ENCODE measurements around the gene RCOR2.

Gene RCOR2

GRCh38 chr11:63883791-63884190, 33.2 kb downstream of the RCOR2 start:
- H3K36me3 ChIP-seq (ENCODE audit: control insufficient read depth, insufficient read depth, low read length) = no peaks in the 10 kb centered on the region
- H3K27me3 ChIP-seq (ENCODE audit: control insufficient read depth, insufficient read depth, low read length) = no peaks in the 10 kb centered on the region
- TF ChIP-seq CTCF (IDR thresholded peaks at IDR 0.05) = no peak
- H3K4me2 ChIP-seq (ENCODE audit: low read length) = no peak overlapping the region
- peaks cover 61% of the 10 kb centered on the region for H3K79me2 ChIP-seq
- H3K4me3 ChIP-seq (ENCODE audit: low read depth, low read length) = no peak overlapping the region
- no peak overlapping the region for H2AFZ ChIP-seq
- no peaks in the 10 kb centered on the region for H3K9me3 ChIP-seq (ENCODE audit: control insufficient read depth, low read length)
- no peak overlapping the region for H3K9ac ChIP-seq
- H3K4me1 ChIP-seq = peaks cover 17% of the 10 kb centered on the region
- H3K27ac ChIP-seq = no peak overlapping the region

- Histone ChIP-seq H3K4me1 (peaks cover 15% of the 10 kb centered on the region), H3K4me2 (ENCODE audit: low read length) (no peak overlapping the region), H3K79me2 (peaks cover 60% of the 10 kb centered on the region), H3K9ac (no peak overlapping the region), H3K27ac (no peak overlapping the region), H3K9me3 (ENCODE audit: control insufficient read depth, low read length) (no peaks in the 10 kb centered on the region), H3K36me3 (ENCODE audit: control insufficient read depth, insufficient read depth, low read length) (no peaks in the 10 kb centered on the region), H2AFZ (no peak overlapping the region), H3K4me3 (ENCODE audit: low read depth, low read length) (no peak overlapping the region), H3K27me3 (ENCODE audit: control insufficient read depth, insufficient read depth, low read length) (no peaks in the 10 kb centered on the region)
- no peak for TF ChIP-seq CTCF (IDR thresholded peaks at IDR 0.05)
These were observed 34.3 kb downstream of the RCOR2 start for GRCh38 chr11:63882555-63883242.

- Histone ChIP-seq H3K27me3 (ENCODE audit: control insufficient read depth, insufficient read depth, low read length) (no peaks in the 10 kb centered on the region), H3K27ac (no peak overlapping the region), H3K4me2 (ENCODE audit: low read length) (no peak overlapping the region), H3K36me3 (ENCODE audit: control insufficient read depth, insufficient read depth, low read length) (no peaks in the 10 kb centered on the region), H3K4me3 (ENCODE audit: low read depth, low read length) (no peak overlapping the region), H3K9me3 (ENCODE audit: control insufficient read depth, low read length) (no peaks in the 10 kb centered on the region), H3K9ac (no peak overlapping the region), H3K79me2 (peaks cover 50% of the 10 kb centered on the region), H2AFZ (no peak overlapping the region), H3K4me1 (peaks cover 14% of the 10 kb centered on the region)
- TF ChIP-seq CTCF (IDR thresholded peaks at IDR 0.05) = no peak
These were observed 36.6 kb downstream of the RCOR2 start for GRCh38 chr11:63880403-63880790.

- Histone ChIP-seq H3K4me2 (ENCODE audit: low read length) (no peak overlapping the region), H3K9me3 (ENCODE audit: control insufficient read depth, low read length) (no peaks in the 10 kb centered on the region), H3K4me1 (peaks cover 14% of the 10 kb centered on the region), H3K9ac (no peak overlapping the region), H3K4me3 (ENCODE audit: low read depth, low read length) (no peak overlapping the region), H3K79me2 (peaks cover 45% of the 10 kb centered on the region), H2AFZ (no peak overlapping the region), H3K27ac (no peak overlapping the region), H3K36me3 (ENCODE audit: control insufficient read depth, insufficient read depth, low read length) (no peaks in the 10 kb centered on the region), H3K27me3 (ENCODE audit: control insufficient read depth, insufficient read depth, low read length) (no peaks in the 10 kb centered on the region)
- TF ChIP-seq CTCF (IDR thresholded peaks at IDR 0.05) = no peak
These were observed 37.2 kb downstream of the RCOR2 start for GRCh38 chr11:63879598-63880402.

Data from parathyroid adenoma (tissue), 2 donors.